Stimulated activated CD4-positive, alpha-beta T cell treated with anti-CD3 and anti-CD28 coated beads, Interleukin-1b, Interleukin-23, amount 100 ng/mL, for 24 hours (primary cell): ENCODE results near the gene BRMS1L.
A peak's percentile ranks its signal among the peaks of the same experiment; 100 is the strongest.

Experiments
- DNase-seq, 4 experiments: peaks; one replicate each; pipeline ENCODE4 v3.0.0-alpha.2; 2020; ENCODE audit warnings: low read depth in 4 of 4, low spot score in 1 of 4

BRMS1L gene

GRCh38 chr14:35865611-35866324, 39.6 kb downstream of the BRMS1L start:
- DNase-seq = no peak

DNA sequence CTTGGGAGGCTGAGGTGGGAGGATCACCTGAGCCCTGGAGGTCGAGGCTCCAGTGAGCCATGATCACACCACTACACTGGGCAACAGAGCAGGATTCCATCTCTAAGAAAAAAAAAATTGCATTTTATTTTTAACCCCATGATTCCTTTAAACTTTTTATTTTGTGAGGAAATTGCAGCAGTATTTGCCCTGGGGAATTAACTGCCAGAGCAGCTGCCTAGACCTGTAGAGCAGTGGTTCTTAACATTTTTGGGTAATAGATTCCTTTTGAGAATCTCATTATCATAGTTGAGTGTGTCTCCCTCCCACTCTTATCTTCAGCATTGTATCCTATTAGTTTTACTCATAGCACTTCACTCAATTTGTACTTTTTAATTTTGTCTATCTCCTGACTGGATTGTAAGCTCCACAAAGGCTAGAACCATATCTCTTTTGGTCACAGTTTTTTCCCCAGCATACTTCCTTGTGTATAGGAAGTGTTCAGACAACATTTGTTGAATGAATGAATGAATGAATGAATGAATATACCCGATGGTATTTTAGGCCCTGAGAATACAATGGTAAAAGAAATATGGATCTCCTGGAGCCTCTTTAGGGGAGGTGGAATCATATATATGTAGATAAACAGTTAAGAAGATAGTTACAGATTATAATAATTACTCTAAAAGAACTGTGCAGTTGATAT, 40.6 kb downstream of the BRMS1L start:
- DNase-seq = no peak

- no peak for DNase-seq
Measured at GRCh38 chr14:35867280-35867629, 41.1 kb downstream of the BRMS1L start.

GRCh38 chr14:35875296-35875695, 49.2 kb downstream of the BRMS1L start:
- no peak for DNase-seq

DNA sequence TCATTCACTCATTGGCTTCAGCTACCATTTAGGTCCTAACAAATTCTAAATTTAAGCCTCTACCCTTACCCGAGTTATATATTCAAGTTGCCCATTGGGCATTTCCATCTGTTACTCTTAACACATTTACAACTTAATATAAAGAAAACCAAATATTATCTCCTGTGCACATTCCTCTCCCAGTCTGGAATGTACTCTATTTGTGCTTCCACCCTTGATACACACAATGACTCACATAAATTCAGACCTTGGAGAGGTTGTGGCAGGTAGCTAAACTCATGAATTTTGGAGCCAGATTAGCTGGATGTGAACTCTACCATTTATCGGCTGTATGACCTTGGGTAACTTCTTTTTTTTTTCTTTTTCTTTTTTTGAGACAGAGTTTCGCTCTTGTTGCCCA, 51.1 kb downstream of the BRMS1L start:
- DNase-seq = no peak

DNA sequence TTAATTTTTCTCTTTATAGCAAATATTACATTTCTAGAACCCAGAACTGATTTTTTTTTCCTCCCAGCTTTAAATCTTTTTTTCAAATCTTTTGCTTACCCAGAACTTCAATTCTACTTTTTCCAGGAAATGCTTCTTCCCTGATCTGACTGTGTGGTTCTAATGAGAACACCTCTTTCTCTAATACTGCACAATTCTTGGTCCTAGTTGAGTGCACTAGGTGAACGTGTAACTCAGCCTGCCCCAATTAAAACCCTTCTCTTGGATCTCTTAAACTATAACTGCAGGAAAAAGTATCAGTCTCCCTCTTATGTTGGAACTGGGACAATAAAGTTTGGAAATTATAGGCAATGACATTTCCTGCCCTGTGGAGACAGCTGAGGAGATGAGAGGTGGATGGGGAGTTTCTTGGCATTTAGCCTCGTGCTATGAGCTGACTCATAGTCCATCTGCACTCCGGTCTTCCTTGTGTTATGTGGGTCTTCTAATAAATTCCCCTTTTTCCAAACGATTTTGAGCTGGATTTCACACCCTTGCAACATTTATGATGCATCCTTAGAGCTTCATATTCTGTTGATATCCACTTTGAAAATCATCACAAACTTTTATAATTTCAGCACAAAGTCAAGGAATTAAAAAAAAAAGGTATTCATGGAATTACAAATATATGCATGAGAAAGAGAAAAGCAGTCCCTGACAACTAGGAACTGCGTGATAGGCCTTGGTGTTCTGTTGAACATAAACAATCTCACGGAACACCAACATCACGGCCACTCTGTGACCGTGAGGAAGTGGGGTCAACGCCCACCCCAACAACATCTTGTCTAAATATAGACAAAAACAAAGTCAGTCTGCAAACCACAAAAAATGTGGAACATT, 52.4 kb downstream of the BRMS1L start:
- DNase-seq = no peak

- DNase-seq = no peak
Measured at GRCh38 chr14:35879151-35879648, 53.1 kb downstream of the BRMS1L start.

DNA sequence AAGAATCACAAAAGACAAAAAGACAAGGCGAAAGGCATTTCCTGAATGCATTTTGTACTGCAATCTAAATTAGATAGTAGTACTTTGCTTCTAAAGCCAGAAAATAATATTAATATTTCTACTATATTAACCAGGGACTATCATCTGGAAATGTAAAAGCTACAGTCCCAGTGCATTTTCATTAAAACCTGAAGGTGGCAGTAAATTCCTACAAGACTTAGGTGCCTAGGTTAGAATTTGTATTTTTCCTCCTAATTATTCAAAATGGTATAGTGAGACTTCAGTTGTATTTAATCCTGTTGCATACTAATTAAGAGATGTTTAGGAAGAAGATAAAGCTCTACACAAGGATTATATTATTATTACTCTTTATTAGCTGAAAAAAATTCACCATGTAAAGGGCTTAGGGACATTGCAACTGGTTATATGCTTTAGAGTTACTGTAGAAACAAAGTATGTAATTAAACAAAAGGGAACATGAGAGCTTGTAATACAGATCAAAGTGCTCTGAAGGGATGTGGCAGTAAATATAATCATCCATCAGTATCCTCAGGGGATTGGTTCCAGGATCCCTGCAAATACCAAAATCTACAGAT, 53.6 kb downstream of the BRMS1L start:
- DNase-seq = no peak

DNA sequence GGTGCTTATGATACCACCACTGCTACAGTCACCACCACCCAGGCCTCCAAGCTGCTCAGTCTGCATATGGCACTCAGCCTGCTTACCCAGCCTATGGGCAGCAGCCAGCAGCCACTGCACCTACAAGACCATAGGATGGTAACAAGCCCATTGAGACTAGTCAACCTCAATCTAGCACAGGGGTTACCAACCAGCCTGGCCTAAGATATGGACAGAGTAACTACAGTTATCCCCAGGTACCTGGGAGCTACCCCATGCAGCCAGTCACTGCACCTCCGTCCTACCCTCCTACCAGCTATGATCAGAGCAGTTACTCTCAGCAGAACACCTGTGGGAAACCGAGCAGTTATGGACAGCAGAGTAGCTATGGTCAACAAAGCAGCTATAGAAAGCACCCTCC, 55.1 kb downstream of the BRMS1L start:
- no peak for DNase-seq

DNA sequence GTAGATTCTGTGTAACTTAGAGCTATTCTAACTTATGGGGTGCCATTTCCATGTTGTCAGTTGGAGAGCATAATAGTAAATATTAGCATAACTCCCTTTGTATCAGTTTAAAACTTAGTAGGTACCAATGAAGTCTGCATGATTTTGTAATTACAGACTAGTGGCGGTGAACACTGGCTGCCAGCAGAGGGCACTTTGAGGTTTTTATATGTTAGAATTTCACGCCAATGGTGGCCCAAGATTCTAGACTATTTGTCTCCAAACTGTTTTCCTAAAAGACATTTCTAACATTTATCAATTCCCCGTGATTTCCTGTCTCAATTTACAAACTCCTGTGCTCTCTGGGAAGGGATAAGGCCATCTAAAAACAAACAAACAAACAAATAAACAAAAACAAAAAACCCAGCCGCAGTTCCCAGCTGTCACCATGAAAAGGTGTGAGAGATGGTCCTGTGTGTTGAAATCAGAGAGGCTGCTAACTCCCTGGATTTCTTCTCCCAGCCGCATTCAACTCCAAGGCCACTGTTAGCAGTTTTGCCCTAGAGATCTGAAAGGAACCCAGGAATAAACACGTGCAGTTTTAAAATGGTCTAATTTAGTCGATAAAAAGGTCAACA, 57.6 kb downstream of the BRMS1L start:
- DNase-seq = peak in 2 of 4 experiments; percentile 4 to 9

DNA sequence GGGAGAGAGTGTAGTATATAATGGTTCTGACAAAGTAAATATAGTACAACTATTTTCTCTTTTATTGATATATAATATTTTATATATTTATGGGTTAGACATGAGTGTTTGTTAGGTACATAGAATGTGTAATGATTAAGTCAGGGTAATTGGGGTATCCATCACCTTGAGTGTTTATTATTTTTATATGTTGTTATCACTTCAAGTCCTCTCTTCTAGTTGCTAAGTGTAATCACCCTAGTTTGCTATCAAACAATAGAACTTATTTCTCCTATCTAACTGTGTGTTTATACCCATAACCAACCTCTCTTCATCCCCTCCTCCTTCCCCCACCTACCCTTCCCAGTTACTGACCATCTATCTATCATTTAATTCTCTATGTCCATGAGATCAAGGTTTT, 64.2 kb downstream of the BRMS1L start:
- DNase-seq = no peak

GRCh38 chr14:35895256-35895655, 69.1 kb downstream of the BRMS1L start:
- DNase-seq = no peak

- DNase-seq = no peak
Measured at GRCh38 chr14:35897616-35898111, 71.5 kb downstream of the BRMS1L start.

DNA sequence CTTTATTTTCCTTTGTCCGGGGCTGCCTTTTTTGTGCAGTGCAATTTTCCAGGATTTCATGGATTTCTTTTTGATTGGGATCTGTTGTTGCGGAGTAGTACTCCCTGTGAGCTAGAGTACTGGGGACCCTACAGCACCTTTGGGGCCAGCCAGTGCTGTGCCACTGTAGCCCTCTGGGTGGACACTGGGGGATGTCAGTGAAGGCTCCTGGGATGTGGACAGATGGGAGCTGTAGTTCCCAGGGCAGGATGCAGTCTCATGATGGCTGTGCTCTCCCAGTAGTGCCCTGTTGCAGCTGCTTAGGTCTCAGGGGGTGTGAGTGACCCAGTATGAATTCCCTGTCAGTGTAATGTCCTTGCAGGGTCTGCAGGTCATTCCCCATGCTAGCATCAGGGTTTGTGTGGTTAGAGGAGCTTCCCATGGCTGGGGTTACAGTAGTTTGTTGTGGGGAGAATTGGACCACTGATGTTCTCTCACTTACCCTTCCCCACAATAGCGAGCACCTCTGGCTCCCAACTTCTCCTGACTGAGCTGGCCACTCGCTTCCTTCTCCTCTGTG, 72.2 kb downstream of the BRMS1L start:
- DNase-seq = no peak

DNA sequence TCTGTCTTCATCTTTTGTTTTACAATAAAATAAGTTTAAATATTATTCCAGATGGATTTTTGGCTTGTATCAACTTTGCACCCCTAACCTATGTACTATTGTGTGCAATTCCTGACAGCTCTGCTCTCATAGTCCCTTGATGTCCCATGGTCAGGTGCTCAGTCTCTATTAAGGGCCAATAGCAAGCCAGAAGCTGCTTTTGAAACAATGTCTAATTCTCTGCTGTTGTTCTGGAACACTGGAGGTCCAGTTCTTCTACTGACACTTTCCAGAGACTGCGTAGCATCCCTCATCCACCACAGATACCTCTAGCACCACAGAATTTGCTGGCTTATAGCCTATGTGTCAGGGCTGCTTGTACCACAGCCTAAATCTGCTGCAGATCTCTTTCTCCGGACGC, 74.6 kb downstream of the BRMS1L start:
- DNase-seq = no peak

DNA sequence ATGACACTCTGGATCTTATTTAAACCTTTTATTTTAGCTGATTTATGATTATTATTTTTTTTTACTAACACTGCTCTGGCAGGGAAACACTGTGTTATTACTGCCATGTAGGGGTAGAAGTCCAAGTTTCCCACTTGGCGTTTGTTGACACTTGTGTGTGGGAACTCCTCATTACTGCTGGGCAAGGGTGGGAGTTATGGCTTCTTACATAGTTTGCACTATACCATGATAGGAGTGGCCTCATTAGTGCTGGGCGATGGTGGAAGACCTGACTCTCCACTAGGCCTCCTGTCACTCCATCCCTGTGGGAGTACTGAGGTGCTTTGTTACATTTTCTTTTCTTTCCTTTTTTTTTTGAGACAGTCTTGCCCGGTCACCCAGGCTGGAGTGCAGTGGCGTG, 83.5 kb downstream of the BRMS1L start:
- no peak for DNase-seq

GRCh38 chr14:35910191-35910590, 84.1 kb downstream of the BRMS1L start:
- no peak for DNase-seq

GRCh38 chr14:35911097-35911496, 85.0 kb downstream of the BRMS1L start:
- no peak for DNase-seq

DNA sequence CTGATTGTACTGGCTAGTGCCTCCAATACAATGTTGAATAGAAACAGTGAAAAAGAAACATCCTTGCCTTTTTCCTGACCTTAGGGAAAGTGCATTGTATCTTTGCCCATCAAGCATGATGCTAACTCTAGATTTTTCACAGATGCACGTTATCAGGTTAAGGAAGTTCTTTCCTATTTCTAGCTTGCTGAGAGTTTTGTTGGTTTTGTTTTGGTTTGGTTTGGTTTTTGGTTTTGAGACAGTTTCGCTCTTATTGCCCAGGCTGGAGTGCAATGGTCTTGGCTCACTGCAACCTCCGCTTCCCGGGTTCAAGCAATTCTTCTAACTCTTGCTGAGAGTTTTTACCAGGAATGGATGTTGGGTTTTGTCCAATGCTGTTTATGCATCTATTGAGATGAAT, 89.0 kb downstream of the BRMS1L start:
- DNase-seq = no peak

- DNase-seq = no peak
Measured at GRCh38 chr14:35915775-35916174, 89.6 kb downstream of the BRMS1L start.
